ENCODE results near the gene CUEDC2. TPM values are rescaled to one million over a fixed set of nuclear protein-coding genes. Genes with fewer than 3 reads are reported as not detected.

Gene CUEDC2
- total and polyA plus RNA-seq, 4 donors: 14.4 to 36.1 (median 24.1) TPM

DNA sequence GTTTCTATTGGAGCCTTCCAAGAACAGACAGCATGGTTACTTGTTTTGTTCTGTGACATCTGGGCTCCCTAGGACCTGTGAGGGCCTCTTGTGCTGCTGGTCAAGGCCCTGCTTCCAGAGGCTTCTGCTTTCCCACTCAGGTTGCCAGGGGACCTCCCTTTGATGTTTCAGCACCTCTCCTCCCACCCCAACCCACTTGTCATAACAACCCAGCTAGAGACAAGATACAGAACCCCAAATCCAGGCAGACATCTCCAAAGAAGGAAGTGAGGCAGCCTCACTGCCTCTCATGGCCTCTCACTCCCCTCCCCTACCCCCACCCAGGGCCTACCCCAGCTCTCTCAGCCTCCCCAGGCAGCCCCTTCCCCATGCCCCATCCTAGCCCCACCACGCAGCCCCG lies 25.6 kb downstream of the CUEDC2 start:
- Histone ChIP-seq H3K27me3 (ENCODE audit: control insufficient read depth in 4 of 4, insufficient read depth in 4 of 4, low read length in 3 of 4) (peaks cover 0 to 18% (median 4%) of the 10 kb centered on the region in 4 donors), H3K9me3 (ENCODE audit: control insufficient read depth in 4 of 4, low read length in 3 of 4) (no peaks in the 10 kb centered on the region), H3K27ac (ENCODE audit: low read depth in 1 of 2, low read length in 2 of 2) (no peak overlapping the region), H3K9ac (ENCODE audit: low read depth in 1 of 2, low read length in 2 of 2) (no peak overlapping the region), H3K4me3 (ENCODE audit: low read depth in 1 of 3, low read length in 3 of 3) (no peak overlapping the region), H3K4me1 (ENCODE audit: control insufficient read depth in 4 of 4, insufficient read depth in 4 of 4, low read length in 3 of 4) (peaks cover 2 to 8% (median 5%) of the 10 kb centered on the region in 4 donors), H3K36me3 (ENCODE audit: control insufficient read depth in 4 of 4, insufficient read depth in 3 of 4, low read depth in 1 of 4, low read length in 3 of 4) (peaks cover 0 to 7% (median under 1%) of the 10 kb centered on the region in 4 donors)
- DNase-seq (ENCODE audit: low spot score): no peak
- TF ChIP-seq FOXA1 (IDR thresholded peaks at IDR 0.05): no peak
- no peak for TF ChIP-seq FOXA2 (IDR thresholded peaks at IDR 0.05)
- WGBS: 95% methylated on average over 2 of the region's 2 CpGs

DNA sequence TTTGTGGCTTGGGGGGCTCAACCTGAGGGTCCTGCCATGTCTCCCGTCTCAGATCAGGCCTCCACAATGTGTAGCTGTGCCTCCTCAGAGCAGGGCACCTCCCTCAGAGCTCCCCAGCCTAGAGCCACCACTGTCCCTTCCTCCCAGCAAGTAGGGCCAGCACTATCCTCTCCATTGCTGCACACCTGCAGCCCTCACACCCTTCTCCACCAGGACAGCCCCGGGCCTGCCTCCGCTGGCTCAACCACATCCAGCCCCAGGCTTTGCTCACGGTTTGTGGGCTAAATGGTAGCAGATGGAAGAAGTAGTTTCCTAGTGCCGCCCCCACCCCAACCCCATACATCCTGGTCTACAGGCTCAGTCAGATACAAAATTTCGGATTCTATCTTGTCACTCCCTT lies 26.7 kb downstream of the CUEDC2 start:
- no peak overlapping the region for H3K27ac ChIP-seq (ENCODE audit: low read depth in 1 of 2, low read length in 2 of 2)
- DNase-seq (ENCODE audit: low spot score): no peak
- H3K4me1 ChIP-seq (ENCODE audit: control insufficient read depth in 4 of 4, insufficient read depth in 4 of 4, low read length in 3 of 4): peaks cover 2 to 8% (median 5%) of the 10 kb centered on the region in 4 donors
- H3K4me3 ChIP-seq (ENCODE audit: low read depth in 1 of 3, low read length in 3 of 3): no peak overlapping the region
- no peaks in the 10 kb centered on the region for H3K9me3 ChIP-seq (ENCODE audit: control insufficient read depth in 4 of 4, low read length in 3 of 4)
- 81% methylated on average over 6 of the region's 6 CpGs for WGBS
- TF ChIP-seq, protein P1, sequence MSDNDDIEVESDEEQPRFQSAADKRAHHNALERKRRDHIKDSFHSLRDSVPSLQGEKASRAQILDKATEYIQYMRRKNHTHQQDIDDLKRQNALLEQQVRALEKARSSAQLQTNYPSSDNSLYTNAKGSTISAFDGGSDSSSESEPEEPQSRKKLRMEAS (IDR thresholded peaks at IDR 0.05): no peak
- TF ChIP-seq RAD21 (IDR thresholded peaks at IDR 0.05): no peak
- no peak for TF ChIP-seq SP1 (IDR thresholded peaks at IDR 0.05)
- TF ChIP-seq FOXA2 (IDR thresholded peaks at IDR 0.05): no peak
- no peak for TF ChIP-seq TAF1 (conservative IDR thresholded peaks at IDR 0.05)
- TF ChIP-seq, protein P2, sequence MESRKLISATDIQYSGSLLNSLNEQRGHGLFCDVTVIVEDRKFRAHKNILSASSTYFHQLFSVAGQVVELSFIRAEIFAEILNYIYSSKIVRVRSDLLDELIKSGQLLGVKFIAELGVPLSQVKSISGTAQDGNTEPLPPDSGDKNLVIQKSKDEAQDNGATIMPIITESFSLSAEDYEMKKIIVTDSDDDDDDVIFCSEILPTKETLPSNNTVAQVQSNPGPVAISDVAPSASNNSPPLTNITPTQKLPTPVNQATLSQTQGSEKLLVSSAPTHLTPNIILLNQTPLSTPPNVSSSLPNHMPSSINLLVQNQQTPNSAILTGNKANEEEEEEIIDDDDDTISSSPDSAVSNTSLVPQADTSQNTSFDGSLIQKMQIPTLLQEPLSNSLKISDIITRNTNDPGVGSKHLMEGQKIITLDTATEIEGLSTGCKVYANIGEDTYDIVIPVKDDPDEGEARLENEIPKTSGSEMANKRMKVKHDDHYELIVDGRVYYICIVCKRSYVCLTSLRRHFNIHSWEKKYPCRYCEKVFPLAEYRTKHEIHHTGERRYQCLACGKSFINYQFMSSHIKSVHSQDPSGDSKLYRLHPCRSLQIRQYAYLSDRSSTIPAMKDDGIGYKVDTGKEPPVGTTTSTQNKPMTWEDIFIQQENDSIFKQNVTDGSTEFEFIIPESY (IDR thresholded peaks at IDR 0.05): no peak
- TF ChIP-seq YY1 (IDR thresholded peaks at IDR 0.05): no peak
- TF ChIP-seq GABPA (IDR thresholded peaks at IDR 0.05 in 1 of 2, conservative IDR thresholded peaks at IDR 0.05 in 1 of 2): no peak
- TF ChIP-seq NR2F2 (IDR thresholded peaks at IDR 0.05): no peak
- TF ChIP-seq, protein P3, sequence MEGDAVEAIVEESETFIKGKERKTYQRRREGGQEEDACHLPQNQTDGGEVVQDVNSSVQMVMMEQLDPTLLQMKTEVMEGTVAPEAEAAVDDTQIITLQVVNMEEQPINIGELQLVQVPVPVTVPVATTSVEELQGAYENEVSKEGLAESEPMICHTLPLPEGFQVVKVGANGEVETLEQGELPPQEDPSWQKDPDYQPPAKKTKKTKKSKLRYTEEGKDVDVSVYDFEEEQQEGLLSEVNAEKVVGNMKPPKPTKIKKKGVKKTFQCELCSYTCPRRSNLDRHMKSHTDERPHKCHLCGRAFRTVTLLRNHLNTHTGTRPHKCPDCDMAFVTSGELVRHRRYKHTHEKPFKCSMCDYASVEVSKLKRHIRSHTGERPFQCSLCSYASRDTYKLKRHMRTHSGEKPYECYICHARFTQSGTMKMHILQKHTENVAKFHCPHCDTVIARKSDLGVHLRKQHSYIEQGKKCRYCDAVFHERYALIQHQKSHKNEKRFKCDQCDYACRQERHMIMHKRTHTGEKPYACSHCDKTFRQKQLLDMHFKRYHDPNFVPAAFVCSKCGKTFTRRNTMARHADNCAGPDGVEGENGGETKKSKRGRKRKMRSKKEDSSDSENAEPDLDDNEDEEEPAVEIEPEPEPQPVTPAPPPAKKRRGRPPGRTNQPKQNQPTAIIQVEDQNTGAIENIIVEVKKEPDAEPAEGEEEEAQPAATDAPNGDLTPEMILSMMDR (IDR thresholded peaks at IDR 0.05; ENCODE audit: low read depth, low read length, missing input control): no peak
- TF ChIP-seq EGR1 (IDR thresholded peaks at IDR 0.05; ENCODE audit: low read depth in 2 of 2): no peak
- TF ChIP-seq, protein P4, sequence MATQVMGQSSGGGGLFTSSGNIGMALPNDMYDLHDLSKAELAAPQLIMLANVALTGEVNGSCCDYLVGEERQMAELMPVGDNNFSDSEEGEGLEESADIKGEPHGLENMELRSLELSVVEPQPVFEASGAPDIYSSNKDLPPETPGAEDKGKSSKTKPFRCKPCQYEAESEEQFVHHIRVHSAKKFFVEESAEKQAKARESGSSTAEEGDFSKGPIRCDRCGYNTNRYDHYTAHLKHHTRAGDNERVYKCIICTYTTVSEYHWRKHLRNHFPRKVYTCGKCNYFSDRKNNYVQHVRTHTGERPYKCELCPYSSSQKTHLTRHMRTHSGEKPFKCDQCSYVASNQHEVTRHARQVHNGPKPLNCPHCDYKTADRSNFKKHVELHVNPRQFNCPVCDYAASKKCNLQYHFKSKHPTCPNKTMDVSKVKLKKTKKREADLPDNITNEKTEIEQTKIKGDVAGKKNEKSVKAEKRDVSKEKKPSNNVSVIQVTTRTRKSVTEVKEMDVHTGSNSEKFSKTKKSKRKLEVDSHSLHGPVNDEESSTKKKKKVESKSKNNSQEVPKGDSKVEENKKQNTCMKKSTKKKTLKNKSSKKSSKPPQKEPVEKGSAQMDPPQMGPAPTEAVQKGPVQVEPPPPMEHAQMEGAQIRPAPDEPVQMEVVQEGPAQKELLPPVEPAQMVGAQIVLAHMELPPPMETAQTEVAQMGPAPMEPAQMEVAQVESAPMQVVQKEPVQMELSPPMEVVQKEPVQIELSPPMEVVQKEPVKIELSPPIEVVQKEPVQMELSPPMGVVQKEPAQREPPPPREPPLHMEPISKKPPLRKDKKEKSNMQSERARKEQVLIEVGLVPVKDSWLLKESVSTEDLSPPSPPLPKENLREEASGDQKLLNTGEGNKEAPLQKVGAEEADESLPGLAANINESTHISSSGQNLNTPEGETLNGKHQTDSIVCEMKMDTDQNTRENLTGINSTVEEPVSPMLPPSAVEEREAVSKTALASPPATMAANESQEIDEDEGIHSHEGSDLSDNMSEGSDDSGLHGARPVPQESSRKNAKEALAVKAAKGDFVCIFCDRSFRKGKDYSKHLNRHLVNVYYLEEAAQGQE (IDR thresholded peaks at IDR 0.05): no peak
- TF ChIP-seq FOXA1 (IDR thresholded peaks at IDR 0.05): no peak
- no peak for TF ChIP-seq HNF4A (conservative IDR thresholded peaks at IDR 0.05)
- TF ChIP-seq, protein P5, sequence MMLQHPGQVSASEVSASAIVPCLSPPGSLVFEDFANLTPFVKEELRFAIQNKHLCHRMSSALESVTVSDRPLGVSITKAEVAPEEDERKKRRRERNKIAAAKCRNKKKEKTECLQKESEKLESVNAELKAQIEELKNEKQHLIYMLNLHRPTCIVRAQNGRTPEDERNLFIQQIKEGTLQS (IDR thresholded peaks at IDR 0.05): no peak
- no peak for TF ChIP-seq RXRA (IDR thresholded peaks at IDR 0.05)
- no peak for TF ChIP-seq HNF4G (IDR thresholded peaks at IDR 0.05)
- TF ChIP-seq JUND (IDR thresholded peaks at IDR 0.05): no peak
- H3K9ac ChIP-seq (ENCODE audit: low read depth in 1 of 2, low read length in 2 of 2): no peak overlapping the region
- H3K36me3 ChIP-seq (ENCODE audit: control insufficient read depth in 4 of 4, insufficient read depth in 3 of 4, low read depth in 1 of 4, low read length in 3 of 4): peaks cover 0 to 18% (median 2%) of the 10 kb centered on the region in 4 donors
- peaks cover 0 to 8% (median 2%) of the 10 kb centered on the region in 4 donors for H3K27me3 ChIP-seq (ENCODE audit: control insufficient read depth in 4 of 4, insufficient read depth in 4 of 4, low read length in 3 of 4)

Data from liver (tissue), 9 donors.